Activated CD8-positive, alpha-beta T cell treated with anti-CD3 and anti-CD28 coated beads for 36 hours (primary cell): ENCODE data around the gene RAPH1. TPM values are rescaled to one million over a fixed set of nuclear protein-coding genes. Genes with fewer than 3 reads are reported as not detected.
"Not testable (repeated sequence)": the region's sequence is repeated elsewhere in the genome, so short reads cannot be mapped to it uniquely, and the experiment has no call there.

Source experiments
- ATAC-seq: fragments of 200-7000 bp; cut with Tn5 transposase; one replicate; pipeline ENCODE4 v1.10.0; 2021; ENCODE audit warnings: mild to moderate bottlenecking, moderate library complexity
- CTCF ChIA-PET: fragments of 350-600 bp; sonication (Branson Sonifier 250); formaldehyde crosslinking; loops from one replicate; lab custom pipeline; 2021; ENCODE audit warnings: antibody characterized with exemption; lab: Charles Lee
- POLR2A ChIA-PET: fragments of 350-600 bp; sonication (Branson Sonifier 250); formaldehyde crosslinking; loops from one replicate; lab custom pipeline; 2021; ENCODE audit warnings: antibody characterized with exemption; lab: Charles Lee
- DNase-seq: peaks from one replicate; pipeline ENCODE4 v3.0.0-alpha.2; 2020
- H3K27ac Mint-ChIP-seq: one replicate; pipeline ENCODE4 v1.8.0; 2021; ENCODE audit warnings: mild to moderate bottlenecking, mixed read lengths
- H3K27me3 Mint-ChIP-seq: one replicate; pipeline ENCODE4 v1.8.0; 2021; ENCODE audit warnings: mixed read lengths
- H3K36me3 Mint-ChIP-seq: one replicate; pipeline ENCODE4 v1.8.0; 2021; ENCODE audit warnings: low read depth, mixed read lengths
- H3K4me1 Mint-ChIP-seq: one replicate; pipeline ENCODE4 v1.8.0; 2021; ENCODE audit warnings: low read depth, mixed read lengths
- H3K4me3 Mint-ChIP-seq: one replicate; pipeline ENCODE4 v1.8.0; 2021; ENCODE audit warnings: mild to moderate bottlenecking, moderate library complexity, mixed read lengths
- H3K9me3 Mint-ChIP-seq: one replicate; pipeline ENCODE4 v1.8.0; 2021; ENCODE audit warnings: mixed read lengths
- intact Hi-C: fragments of 100-400 bp; cut with micrococcal nuclease; formaldehyde crosslinking; loops from one replicate; pipeline ENCODE4 v1.10.0; 2022
- total RNA-seq, 2 experiments: library from RNA; stranded (reverse); gene quantifications; one replicate each; pipeline ENCODE4 v1.2.3, GENCODE V29; 2021
- TF ChIP-seq, protein P1 (sequence below): fragments of 200-600 bp; IDR thresholded peaks from one replicate; pipeline ENCODE4 v1.8.0; 2022; ENCODE audit warnings: antibody characterized with exemption, mild to moderate bottlenecking

The RAPH1 gene
- total RNA-seq, 2 experiments from 2014 or later: 1.5 to 1.9 TPM

DNA sequence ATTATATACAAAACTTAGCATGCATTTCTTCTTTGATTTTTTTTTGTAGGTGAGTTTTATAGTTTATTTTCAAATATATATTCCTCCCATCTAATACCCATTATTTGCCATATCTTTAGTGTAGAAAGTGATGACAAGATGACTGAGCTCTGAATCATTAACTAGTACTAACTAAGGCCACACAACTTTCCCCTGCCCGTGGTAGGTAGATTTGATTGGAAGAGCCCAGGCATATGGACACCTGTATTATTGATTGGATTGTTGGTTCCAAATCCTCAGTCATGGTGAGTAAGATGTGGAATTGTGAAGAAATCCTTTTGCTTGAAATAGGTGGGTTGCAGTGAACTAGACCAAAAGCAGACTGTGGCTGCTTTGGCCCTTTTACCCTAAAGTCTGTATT, 152.1 kb downstream of the RAPH1 start:
- ChIA-PET CTCF (interaction anchor here (0.9 kb wide), 1 partner anchor 20 kb away, joined by 3 read pairs; no protein-coding TSS in a partner anchor), POLR2A (no interaction called here)
- TF ChIP-seq, protein P1, sequence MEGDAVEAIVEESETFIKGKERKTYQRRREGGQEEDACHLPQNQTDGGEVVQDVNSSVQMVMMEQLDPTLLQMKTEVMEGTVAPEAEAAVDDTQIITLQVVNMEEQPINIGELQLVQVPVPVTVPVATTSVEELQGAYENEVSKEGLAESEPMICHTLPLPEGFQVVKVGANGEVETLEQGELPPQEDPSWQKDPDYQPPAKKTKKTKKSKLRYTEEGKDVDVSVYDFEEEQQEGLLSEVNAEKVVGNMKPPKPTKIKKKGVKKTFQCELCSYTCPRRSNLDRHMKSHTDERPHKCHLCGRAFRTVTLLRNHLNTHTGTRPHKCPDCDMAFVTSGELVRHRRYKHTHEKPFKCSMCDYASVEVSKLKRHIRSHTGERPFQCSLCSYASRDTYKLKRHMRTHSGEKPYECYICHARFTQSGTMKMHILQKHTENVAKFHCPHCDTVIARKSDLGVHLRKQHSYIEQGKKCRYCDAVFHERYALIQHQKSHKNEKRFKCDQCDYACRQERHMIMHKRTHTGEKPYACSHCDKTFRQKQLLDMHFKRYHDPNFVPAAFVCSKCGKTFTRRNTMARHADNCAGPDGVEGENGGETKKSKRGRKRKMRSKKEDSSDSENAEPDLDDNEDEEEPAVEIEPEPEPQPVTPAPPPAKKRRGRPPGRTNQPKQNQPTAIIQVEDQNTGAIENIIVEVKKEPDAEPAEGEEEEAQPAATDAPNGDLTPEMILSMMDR: no peak
- DNase-seq (no peak), ATAC-seq (no peak)
- Mint-ChIP-seq H3K4me1 (no peaks in the 10 kb centered on the region), H3K36me3 (peaks cover 8% of the 10 kb centered on the region), H3K4me3 (no peak overlapping the region), H3K27me3 (no peaks in the 10 kb centered on the region), H3K9me3 (no peaks in the 10 kb centered on the region), H3K27ac (no peak overlapping the region)
- intact Hi-C loops: no loop called here

DNA sequence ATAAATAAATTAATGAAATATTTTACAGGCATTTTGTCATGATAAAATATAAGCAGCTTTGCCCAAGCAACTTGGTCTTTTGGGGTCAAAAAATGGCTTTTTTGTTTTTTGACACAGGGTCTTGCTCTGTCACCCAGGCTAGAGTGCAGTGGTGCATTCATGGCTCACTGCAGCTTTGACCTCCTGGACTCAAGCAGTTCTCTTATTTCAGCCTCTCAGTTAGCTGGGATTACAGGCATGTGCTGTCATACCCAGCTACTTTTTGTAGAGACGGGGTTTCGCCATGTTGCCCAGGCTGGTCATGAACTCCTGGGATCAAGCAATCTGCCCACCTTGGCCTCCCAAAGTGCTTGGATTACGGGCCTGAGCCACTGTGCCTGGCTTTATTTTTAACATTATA, 155.9 kb downstream of the RAPH1 start:
- ChIA-PET POLR2A (no interaction called here), CTCF (interaction anchor here (1.0 kb wide), 1 partner anchor 74 kb away, joined by 3 read pairs; no protein-coding TSS in a partner anchor)
- no peak for ATAC-seq
- Mint-ChIP-seq H3K4me3 (no peak overlapping the region), H3K27ac (no peak overlapping the region), H3K36me3 (peaks cover 2% of the 10 kb centered on the region), H3K4me1 (peaks cover 2% of the 10 kb centered on the region), H3K9me3 (no peaks in the 10 kb centered on the region), H3K27me3 (no peaks in the 10 kb centered on the region)
- TF ChIP-seq, protein P1: no peak
- DNase-seq: no peak
- intact Hi-C loops: no loop called here

DNA sequence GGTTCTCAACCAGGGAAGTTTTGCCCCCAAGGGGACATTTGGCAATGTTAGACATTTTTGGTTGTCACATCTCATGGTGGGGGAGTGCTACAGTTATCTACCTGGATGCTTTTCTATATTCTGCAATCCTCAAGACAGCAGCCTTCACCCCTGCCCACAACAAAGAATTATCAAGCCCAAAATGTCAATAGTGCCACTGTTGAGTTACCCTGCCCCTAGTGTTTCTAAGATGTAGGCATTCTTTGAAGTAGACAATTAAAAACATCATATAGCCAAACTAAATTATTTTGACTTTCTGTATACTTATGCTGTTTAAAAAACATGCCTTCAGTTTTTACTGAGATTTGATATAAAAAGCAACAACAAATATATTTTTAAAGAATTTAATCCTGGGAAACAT, 158.9 kb downstream of the RAPH1 start:
- DNase-seq (no peak), ATAC-seq (no peak)
- Mint-ChIP-seq H3K4me3 (no peak overlapping the region), H3K36me3 (peaks cover 1% of the 10 kb centered on the region), H3K9me3 (no peaks in the 10 kb centered on the region), H3K27me3 (no peaks in the 10 kb centered on the region), H3K4me1 (peaks cover 2% of the 10 kb centered on the region), H3K27ac (no peak overlapping the region)
- intact Hi-C loops: no loop called here
- POLR2A ChIA-PET: no interaction called here
- TF ChIP-seq, protein P1: no peak
- CTCF ChIA-PET: no interaction called here

DNA sequence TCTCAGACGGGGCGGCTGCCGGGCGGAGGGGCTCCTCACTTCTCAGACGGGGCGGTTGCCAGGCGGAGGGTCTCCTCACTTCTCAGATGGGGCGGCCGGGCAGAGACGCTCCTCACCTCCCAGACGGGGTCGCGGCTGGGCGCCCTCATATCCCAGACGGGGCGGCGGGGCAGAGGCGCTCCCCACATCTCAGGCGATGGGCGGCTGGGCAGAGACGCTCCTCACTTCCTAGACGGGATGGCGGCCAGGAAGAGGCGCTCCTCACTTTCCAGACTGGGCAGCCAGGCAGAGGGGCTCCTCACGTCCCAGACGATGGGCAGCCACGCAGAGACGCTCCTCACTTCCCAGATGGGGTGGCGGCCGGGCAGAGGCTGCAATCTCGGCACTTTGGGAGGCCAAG, 162.4 kb downstream of the RAPH1 start:
- ATAC-seq, H3K27ac Mint-ChIP-seq, H3K27me3 Mint-ChIP-seq, H3K4me3 Mint-ChIP-seq, POLR2A ChIA-PET, intact Hi-C loops, CTCF ChIA-PET, H3K9me3 Mint-ChIP-seq, DNase-seq, H3K36me3 Mint-ChIP-seq, H3K4me1 Mint-ChIP-seq: not testable (repeated sequence)

DNA sequence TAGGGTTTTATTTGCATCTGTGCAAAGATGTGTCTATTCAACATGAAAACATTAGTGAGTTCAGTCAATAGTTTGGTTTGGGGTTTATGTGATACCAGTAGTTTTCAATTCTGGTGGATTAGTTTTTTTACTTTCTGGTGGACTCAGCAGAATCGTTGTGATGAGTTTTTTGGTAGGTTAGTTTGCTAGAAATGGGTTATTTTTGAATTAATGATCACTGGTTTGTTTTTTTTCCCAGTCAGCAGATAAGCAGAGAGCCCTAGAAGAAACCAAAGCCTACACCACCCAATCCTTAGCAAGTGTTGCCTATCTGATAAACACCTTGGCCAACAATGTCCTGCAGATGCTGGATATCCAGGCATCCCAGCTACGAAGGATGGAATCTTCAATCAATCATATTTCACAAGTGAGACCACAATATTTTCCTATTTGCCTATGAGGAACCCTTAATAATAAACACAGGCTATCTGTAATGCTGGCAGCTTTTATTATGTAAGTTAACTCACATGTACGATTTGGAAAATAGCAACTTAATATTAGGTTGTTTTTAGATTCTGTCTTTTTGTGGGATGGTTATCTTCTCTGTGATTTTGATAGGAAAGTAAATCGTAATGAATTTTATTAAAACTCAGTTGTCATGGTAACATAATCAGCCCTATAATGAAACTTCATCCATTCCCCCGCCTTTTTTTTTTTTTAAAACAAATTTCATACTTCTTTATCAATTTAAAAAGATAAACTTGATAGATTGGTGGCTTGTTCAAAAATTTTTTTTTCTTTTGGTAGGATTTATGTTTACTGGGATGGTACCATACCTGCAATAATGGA, 168.2 kb downstream of the RAPH1 start:
- DNase-seq (no peak), ATAC-seq (no peak)
- CTCF ChIA-PET: no interaction called here
- H3K9me3 Mint-ChIP-seq: no peaks in the 10 kb centered on the region
- TF ChIP-seq, protein P1: no peak
- H3K4me3 Mint-ChIP-seq: no peak overlapping the region
- POLR2A ChIA-PET: interaction anchor here (0.6 kb wide), 1 partner anchor 62 kb away, joined by 3 read pairs; no protein-coding TSS in a partner anchor
- peaks cover 15% of the 10 kb centered on the region for H3K36me3 Mint-ChIP-seq
- no peaks in the 10 kb centered on the region for H3K4me1 Mint-ChIP-seq
- H3K27me3 Mint-ChIP-seq: no peaks in the 10 kb centered on the region
- H3K27ac Mint-ChIP-seq: no peak overlapping the region
- intact Hi-C loops: no loop called here
